Upper lobe of left lung (tissue), 4 donors: ENCODE measurements around the gene SERPINB10.

Experiments used
- CTCF ChIP-seq, 6 experiments: fragments of 450-650 bp in 4 of 6; fragments of 200-600 bp in 2 of 6; sonication (generic) in 2 of 6; IDR thresholded peaks; one replicate each; pipeline ENCODE4 v1.5.1; 2016 to 2019; ENCODE audit warnings: antibody characterized with exemption in 6 of 6
- POLR2A ChIP-seq, 4 donors: fragments of 450-650 bp; IDR thresholded peaks; one replicate each; pipeline ENCODE4 v1.5.1; 2016 to 2017; ENCODE audit warnings: antibody characterized with exemption in 4 of 4, mild to moderate bottlenecking in 2 of 4
- POLR2AphosphoS5 ChIP-seq, 2 donors: sonication (generic); formaldehyde crosslinking; IDR thresholded peaks; one replicate each; pipeline ENCODE4 v1.5.1; 2017; ENCODE audit warnings: antibody characterized with exemption in 2 of 2

- TF ChIP-seq POLR2AphosphoS5 (IDR thresholded peaks at IDR 0.05) (peak; percentile 44 to 59), POLR2A (IDR thresholded peaks at IDR 0.05) (no peak), CTCF (IDR thresholded peaks at IDR 0.05) (no peak)
Observed at GRCh38 chr18:63869374-63869773, 38.4 kb upstream of the SERPINB10 start.
